AG04450 (cell line): Measurements from ENCODE around the gene PPP1R36. TPM values are rescaled to one million over a fixed set of nuclear protein-coding genes. Genes with fewer than 3 reads are reported as not detected.
A peak's percentile ranks its signal among the peaks of the same experiment; 100 is the strongest.
"Not testable (repeated sequence)": the region's sequence is repeated elsewhere in the genome, so short reads cannot be mapped to it uniquely, and the experiment has no call there.

ENCODE experiments used
- CTCF ChIA-PET: fragments of 300-600, 350-600 bp; formaldehyde crosslinking; extraction: SDS; loops from one replicate; lab custom pipeline; 2022; ENCODE audit warnings: antibody characterized with exemption, inconsistent platforms; lab: Charles Lee
- POLR2A ChIA-PET: fragments of 350-600 bp; formaldehyde crosslinking; extraction: SDS; loops from one replicate; lab custom pipeline; 2021; ENCODE audit warnings: antibody characterized with exemption, inconsistent platforms; lab: Yijun Ruan, JAX
- DNase-seq: peaks from one replicate; pipeline ENCODE4 v3.0.0-alpha.2; 2011; ENCODE audit warnings: low read depth, low spot score
- H3K27ac ChIP-seq: one replicate; pipeline ENCODE4 v1.5.1; 2012; ENCODE audit warnings: low read depth, low read length, control low read depth
- H3K27me3 ChIP-seq: one replicate; pipeline ENCODE4 v1.6.0; 2012; ENCODE audit warnings: low read length; ENCODE audit not compliant: control insufficient read depth, insufficient read depth
- H3K4me3 ChIP-seq: 2 replicates; pipeline ENCODE4 v1.5.1; 2011; ENCODE audit warnings: mild to moderate bottlenecking, low read depth, low read length, control low read depth
- H3K9me3 ChIP-seq: 2 replicates; pipeline ENCODE4 v1.5.1; 2012; ENCODE audit warnings: low read length; ENCODE audit not compliant: control insufficient read depth, insufficient read depth
- polyA plus RNA-seq: library from polyadenylated mRNA; depleted of rRNA; stranded (reverse); fragments of >200 nt; gene quantifications from 2 replicates; pipeline ENCODE4 v1.2.3, GENCODE V29; 2011
- TF ChIP-seq, protein P1 (sequence below): IDR thresholded peaks from 2 replicates; pipeline ENCODE4 v1.5.1; 2011; ENCODE audit warnings: low read depth, low read length, control low read depth, inconsistent platforms

Gene PPP1R36
- polyA plus RNA-seq, 1 experiment, result 0.38 TPM

DNA sequence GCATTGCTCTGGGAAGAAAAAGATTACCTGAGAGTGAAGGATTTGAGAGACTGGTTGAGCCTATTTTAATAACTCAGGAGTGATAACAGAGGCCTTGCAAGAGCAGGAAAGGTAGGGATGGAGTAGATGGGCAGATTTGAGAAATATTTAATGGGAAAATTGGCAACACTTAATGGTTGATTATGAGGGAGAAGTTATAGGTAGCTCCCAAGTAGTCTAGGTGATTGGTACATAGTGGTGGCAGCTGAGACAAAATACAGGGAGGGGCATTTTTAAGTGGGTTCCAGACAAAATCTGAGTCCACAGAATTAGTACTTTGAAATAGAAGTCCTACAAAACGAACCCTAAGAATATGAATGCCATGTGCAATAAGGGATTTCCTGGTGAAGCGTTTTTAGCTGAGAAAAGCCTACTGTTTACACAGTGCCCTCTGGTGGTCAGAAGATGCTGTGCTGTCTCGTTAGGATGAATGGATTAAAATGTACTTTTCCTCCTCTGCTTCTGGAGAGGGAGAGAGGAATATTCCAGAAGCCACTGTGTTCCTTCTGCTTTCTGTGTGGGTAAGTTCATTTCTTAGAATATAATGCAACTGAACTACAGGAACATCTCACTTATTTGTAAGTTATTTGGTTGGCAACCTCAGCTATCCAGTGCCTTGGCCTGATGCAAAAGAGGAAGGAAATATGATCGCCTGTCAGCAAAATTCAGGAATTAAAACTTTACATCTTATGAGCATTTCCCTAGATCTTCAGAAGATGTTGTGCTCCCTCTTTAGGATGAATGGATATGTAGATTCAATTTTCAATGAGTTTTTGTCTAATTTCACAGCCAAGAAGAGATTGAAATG lies 38.7 kb upstream of the PPP1R36 start:
- DNase-seq, result peak; percentile 34
- ChIA-PET POLR2A (interaction anchor here (0.8 kb wide), 1 partner anchor 29 kb away, joined by 3 read pairs; the partner anchor contains the start of gene HSPA2), CTCF (interaction anchor here (0.5 to 5.0 kb wide), 24 partner anchors 8 to 412 kb away, joined by 3 to 60 read pairs (median 3); no protein-coding TSS in a partner anchor)
- Histone ChIP-seq H3K4me3 (no peak overlapping the region), H3K9me3 (no peaks in the 10 kb centered on the region), H3K27me3 (no peaks in the 10 kb centered on the region), H3K27ac (no peak overlapping the region)
- TF ChIP-seq, protein P1, sequence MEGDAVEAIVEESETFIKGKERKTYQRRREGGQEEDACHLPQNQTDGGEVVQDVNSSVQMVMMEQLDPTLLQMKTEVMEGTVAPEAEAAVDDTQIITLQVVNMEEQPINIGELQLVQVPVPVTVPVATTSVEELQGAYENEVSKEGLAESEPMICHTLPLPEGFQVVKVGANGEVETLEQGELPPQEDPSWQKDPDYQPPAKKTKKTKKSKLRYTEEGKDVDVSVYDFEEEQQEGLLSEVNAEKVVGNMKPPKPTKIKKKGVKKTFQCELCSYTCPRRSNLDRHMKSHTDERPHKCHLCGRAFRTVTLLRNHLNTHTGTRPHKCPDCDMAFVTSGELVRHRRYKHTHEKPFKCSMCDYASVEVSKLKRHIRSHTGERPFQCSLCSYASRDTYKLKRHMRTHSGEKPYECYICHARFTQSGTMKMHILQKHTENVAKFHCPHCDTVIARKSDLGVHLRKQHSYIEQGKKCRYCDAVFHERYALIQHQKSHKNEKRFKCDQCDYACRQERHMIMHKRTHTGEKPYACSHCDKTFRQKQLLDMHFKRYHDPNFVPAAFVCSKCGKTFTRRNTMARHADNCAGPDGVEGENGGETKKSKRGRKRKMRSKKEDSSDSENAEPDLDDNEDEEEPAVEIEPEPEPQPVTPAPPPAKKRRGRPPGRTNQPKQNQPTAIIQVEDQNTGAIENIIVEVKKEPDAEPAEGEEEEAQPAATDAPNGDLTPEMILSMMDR, result peak; percentile 88

DNA sequence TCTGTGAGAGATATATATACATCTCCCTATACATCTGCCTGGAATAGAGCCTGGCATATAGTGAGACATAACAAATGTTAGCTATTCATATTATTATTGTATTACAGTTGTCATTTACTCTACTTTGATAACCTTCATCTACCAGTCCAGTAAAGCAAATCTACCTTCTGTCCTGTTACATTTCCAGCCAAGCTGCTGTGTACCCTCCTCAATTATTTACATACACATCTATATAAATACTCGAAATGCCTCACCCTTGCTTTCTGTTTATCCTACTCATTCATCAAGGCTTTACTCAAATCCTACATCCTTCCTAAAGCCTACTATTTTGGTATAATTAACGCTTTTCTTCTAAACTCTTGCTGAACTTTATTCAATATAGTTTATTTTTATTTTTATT lies 36.5 kb upstream of the PPP1R36 start:
- ChIA-PET POLR2A (no interaction called here), CTCF (interaction anchor here (5.0 kb wide), 1 partner anchor 11 kb away, joined by 60 read pairs; no protein-coding TSS in a partner anchor)
- TF ChIP-seq, protein P1, result no peak
- Histone ChIP-seq H3K27ac (no peak overlapping the region), H3K27me3 (no peaks in the 10 kb centered on the region), H3K9me3 (no peaks in the 10 kb centered on the region), H3K4me3 (no peak overlapping the region)
- DNase-seq, result no peak

DNA sequence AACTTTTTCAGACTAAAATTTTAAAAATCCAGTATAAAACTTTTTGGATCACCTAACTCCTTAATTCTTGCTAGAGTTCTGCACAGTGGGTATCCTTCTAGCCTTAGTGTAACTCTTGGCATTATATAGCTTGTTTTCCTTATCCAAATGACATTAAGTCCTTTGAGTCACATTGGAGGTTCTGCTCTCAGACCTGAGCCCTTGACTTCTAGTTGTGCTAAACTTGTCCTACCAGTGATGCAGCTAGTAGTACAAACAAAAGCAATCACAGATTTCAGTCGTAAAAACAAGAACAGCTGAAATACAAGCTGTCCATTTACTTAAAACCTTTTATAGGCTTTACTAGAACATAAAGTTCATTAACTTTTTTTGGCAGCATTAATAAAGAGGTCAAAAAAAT lies 34.7 kb upstream of the PPP1R36 start:
- TF ChIP-seq, protein P1, result no peak
- DNase-seq, result no peak
- POLR2A ChIA-PET, result interaction anchor here (0.5 kb wide), 1 partner anchor 23 kb away, joined by 5 read pairs; no protein-coding TSS in a partner anchor

DNA sequence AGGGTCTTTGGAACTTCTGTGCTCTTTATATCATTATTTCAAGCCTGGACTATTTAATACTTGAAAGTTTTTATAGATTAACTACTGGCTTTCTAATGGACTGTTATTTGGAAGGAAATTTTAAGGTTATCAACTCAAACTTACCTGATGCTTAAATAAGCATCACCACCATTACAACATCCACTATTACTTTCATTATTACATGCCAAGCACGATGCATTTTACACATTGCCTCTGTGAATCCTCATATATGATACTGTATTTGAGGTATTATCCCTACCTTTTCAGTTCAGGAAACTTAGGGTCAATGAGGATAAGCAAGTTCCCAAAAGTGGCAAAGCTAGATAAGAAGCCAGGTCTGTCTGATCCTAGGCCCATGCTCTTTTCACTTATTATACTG lies 32.8 kb upstream of the PPP1R36 start:
- Histone ChIP-seq H3K4me3 (no peak overlapping the region), H3K9me3 (no peaks in the 10 kb centered on the region), H3K27ac (no peak overlapping the region), H3K27me3 (no peaks in the 10 kb centered on the region)
- ChIA-PET CTCF (interaction anchor here (2.5 kb wide), 1 partner anchor 120 kb away, joined by 12 read pairs; no protein-coding TSS in a partner anchor), POLR2A (no interaction called here)
- TF ChIP-seq, protein P1, result no peak
- DNase-seq, result no peak

More for the DNA sequence above, 34.7 kb upstream of the PPP1R36 start:
- Histone ChIP-seq H3K9me3 (no peaks in the 10 kb centered on the region), H3K4me3 (no peak overlapping the region), H3K27ac (no peak overlapping the region), H3K27me3 (no peaks in the 10 kb centered on the region)
- CTCF ChIA-PET, result interaction anchor here (0.7 to 2.5 kb wide), 6 partner anchors 9 to 469 kb away, joined by 3 to 12 read pairs (median 4); no protein-coding TSS in a partner anchor

DNA sequence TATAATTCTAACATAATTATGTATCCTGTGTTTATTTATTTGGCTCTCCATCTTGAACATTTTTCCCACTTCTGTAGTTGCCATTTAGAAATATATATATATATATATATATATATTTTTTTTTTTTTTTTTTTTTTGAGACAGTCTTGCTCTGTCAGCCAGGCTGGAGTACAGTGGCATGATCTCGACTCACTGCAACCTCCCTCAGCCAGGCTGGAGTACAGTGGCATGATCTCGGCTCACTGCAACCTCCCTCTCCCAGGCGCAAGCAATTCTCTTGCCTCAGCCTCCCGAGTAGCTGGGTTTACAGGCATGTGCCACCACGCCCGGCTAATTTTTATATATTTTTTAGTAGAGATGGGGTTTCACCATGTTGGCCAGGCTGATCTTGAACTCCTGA lies 32.1 kb upstream of the PPP1R36 start:
- H3K4me3 ChIP-seq, H3K9me3 ChIP-seq, H3K27ac ChIP-seq, CTCF ChIA-PET, H3K27me3 ChIP-seq, DNase-seq: not testable (repeated sequence)
- POLR2A ChIA-PET, result interaction anchor here (1.2 kb wide), 1 partner anchor 22 kb away, joined by 3 read pairs; the partner anchor contains the start of gene HSPA2
